22Rv1 (cell line): ENCODE results near the gene AIG1.
"Not testable (repeated sequence)": the region's sequence is repeated elsewhere in the genome, so short reads cannot be mapped to it uniquely, and the experiment has no call there.

Experiments
- CTCF ChIP-seq: fragments of 450-650 bp; IDR thresholded peaks from 2 replicates; pipeline ENCODE4 v1.5.1; 2017; ENCODE audit warnings: mild to moderate bottlenecking
- ZFX ChIP-seq: fragments of 450-650 bp; IDR thresholded peaks from 2 replicates; pipeline ENCODE4 v1.6.1; 2017; ENCODE audit warnings: antibody characterized with exemption, borderline replicate concordance

DNA sequence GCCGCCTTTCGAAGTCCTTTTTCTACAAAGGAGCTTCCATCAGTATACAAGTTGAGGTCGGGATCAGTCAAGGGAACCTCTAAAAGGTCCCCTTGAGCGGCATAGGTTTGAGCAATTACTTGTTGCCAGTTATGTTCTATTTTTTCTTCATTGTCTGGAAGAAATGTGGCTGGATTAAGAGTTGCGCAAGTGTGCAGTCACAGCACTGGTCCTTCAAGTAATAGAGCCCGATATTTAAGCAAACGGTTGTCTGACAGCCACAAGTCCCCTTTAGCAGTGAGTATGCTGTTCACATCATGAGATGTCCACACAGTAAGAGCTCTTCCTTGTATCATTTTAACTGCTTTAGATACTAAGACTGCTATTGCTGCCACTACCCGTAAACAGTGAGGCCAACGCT, 21.6 kb downstream of the AIG1 start:
- TF ChIP-seq CTCF, ZFX: not testable (repeated sequence)
